Measurements from ENCODE around the gene NCR3LG1. TPM values are rescaled to one million over a fixed set of nuclear protein-coding genes. Genes with fewer than 3 reads are reported as not detected.

The NCR3LG1 gene
- total RNA-seq, 2 experiments from 2014 or later: 7.7 to 23.0 TPM

DNA sequence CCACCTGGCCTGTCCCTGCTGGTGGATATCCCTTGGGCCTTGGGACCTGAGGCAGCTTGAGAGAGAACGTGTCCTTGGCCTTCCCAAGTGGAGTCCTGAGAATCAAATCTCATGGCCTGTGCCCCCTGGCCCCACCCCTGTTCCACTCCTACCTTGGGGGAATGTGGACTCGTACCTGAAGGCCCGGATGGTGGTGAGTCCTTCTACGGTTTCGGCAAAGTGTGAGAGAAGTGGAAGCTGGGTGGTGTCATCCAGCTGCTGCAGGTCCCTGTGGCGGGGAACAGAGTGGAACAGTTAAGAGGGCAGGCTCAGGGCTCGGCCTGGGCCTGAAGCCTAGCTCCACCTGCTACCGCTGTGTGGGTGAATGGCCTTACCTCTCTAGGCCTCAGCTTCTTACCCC is 50.9 kb downstream of the NCR3LG1 start:
- ChIA-PET CTCF (ENCODE audit: unreplicated experiment) (interaction anchor here (1.0 kb wide), 1 partner anchor 11 kb away, joined by 3 read pairs; no protein-coding TSS in a partner anchor), POLR2A (no interaction called here)
- no peak for DNase-seq (ENCODE audit: low spot score)
- H3K9me3 ChIP-seq (ENCODE audit: low read length): no peaks in the 10 kb centered on the region
- no peak overlapping the region for H3K4me2 ChIP-seq (ENCODE audit: low read length)
- H3K4me3 ChIP-seq (ENCODE audit: low read depth, low read length, poor library complexity, severe bottlenecking): no peak overlapping the region
- no peak overlapping the region for H3K27ac ChIP-seq (ENCODE audit: low read depth, low read length, poor library complexity, severe bottlenecking)
- no peaks in the 10 kb centered on the region for H3K9me2 ChIP-seq (ENCODE audit: insufficient read depth, low read length)
- no TSS peak for BruUV-seq (replicated peaks)
- TF ChIP-seq, protein P1, sequence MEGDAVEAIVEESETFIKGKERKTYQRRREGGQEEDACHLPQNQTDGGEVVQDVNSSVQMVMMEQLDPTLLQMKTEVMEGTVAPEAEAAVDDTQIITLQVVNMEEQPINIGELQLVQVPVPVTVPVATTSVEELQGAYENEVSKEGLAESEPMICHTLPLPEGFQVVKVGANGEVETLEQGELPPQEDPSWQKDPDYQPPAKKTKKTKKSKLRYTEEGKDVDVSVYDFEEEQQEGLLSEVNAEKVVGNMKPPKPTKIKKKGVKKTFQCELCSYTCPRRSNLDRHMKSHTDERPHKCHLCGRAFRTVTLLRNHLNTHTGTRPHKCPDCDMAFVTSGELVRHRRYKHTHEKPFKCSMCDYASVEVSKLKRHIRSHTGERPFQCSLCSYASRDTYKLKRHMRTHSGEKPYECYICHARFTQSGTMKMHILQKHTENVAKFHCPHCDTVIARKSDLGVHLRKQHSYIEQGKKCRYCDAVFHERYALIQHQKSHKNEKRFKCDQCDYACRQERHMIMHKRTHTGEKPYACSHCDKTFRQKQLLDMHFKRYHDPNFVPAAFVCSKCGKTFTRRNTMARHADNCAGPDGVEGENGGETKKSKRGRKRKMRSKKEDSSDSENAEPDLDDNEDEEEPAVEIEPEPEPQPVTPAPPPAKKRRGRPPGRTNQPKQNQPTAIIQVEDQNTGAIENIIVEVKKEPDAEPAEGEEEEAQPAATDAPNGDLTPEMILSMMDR (conservative IDR thresholded peaks at IDR 0.05; ENCODE audit: low read length): no peak
- no peak for TF ChIP-seq EZH2phosphoT487 (IDR thresholded peaks at IDR 0.05; ENCODE audit: borderline replicate concordance, low read depth, low read length)
- H3K4me1 ChIP-seq (ENCODE audit: insufficient read depth, low read length, poor library complexity, severe bottlenecking): peaks cover 37% of the 10 kb centered on the region
- H3K79me2 ChIP-seq (ENCODE audit: insufficient read depth, low read depth, low read length): no peaks in the 10 kb centered on the region
- intact Hi-C loops (cut with micrococcal nuclease; ENCODE audit: unreplicated experiment): no loop called here
- H4K20me1 ChIP-seq (ENCODE audit: insufficient read depth, low read length): no peaks in the 10 kb centered on the region
- H2AFZ ChIP-seq (ENCODE audit: low read length): no peak overlapping the region
- H3K36me3 ChIP-seq (ENCODE audit: insufficient read depth, low read length): no peaks in the 10 kb centered on the region

DNA sequence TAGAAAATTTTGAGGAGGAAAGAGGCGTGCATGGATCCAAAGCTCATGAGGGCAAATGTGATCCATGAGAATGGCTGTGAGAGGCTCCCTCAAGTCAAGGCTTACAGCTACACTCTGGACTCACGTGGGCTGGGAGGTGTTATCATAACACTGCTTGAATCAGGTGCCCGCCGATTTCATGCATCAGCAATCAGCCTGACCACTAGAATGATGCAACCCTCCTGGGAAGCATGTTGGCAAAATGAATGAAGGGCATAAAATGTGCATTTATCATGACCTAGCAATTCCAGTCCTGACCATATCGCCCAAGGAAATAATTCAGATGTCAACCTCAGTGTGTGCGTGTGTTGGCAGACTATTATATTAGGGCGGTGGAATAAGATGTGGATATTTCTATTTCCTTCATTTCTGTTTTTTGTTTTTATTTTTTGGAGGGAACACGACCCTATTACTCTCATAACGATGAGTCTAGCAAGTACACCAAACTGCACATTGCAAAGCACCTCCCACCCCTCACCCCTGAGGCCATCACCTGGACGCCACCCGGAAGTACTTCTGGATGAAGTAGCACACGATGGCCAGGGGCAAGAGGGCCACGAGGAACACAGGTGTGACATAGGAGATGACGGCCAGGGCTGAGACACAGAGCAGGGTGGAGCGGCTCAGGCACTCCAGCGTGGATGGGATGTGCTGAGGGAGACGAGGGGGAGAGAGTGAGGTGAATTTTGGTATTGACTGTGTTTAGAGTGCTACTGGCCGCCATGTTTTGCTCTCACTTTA is 52.6 kb downstream of the NCR3LG1 start:
- no TSS peak for BruUV-seq (replicated peaks)
- H3K4me1 ChIP-seq (ENCODE audit: insufficient read depth, low read length, poor library complexity, severe bottlenecking): peaks cover 37% of the 10 kb centered on the region
- no peaks in the 10 kb centered on the region for H3K36me3 ChIP-seq (ENCODE audit: insufficient read depth, low read length)
- no peaks in the 10 kb centered on the region for H3K9me2 ChIP-seq (ENCODE audit: insufficient read depth, low read length)
- H2AFZ ChIP-seq (ENCODE audit: low read length): no peak overlapping the region
- H3K4me2 ChIP-seq (ENCODE audit: low read length): no peak overlapping the region
- no peak for TF ChIP-seq EZH2phosphoT487 (IDR thresholded peaks at IDR 0.05; ENCODE audit: borderline replicate concordance, low read depth, low read length)
- TF ChIP-seq, protein P1 (conservative IDR thresholded peaks at IDR 0.05; ENCODE audit: low read length): no peak
- H3K4me3 ChIP-seq (ENCODE audit: low read depth, low read length, poor library complexity, severe bottlenecking): no peak overlapping the region
- POLR2A ChIA-PET: no interaction called here
- intact Hi-C loops (cut with micrococcal nuclease; ENCODE audit: unreplicated experiment): no loop called here
- no peaks in the 10 kb centered on the region for H3K9me3 ChIP-seq (ENCODE audit: low read length)
- H3K79me2 ChIP-seq (ENCODE audit: insufficient read depth, low read depth, low read length): no peaks in the 10 kb centered on the region
- peak; percentile 27 for DNase-seq (ENCODE audit: low spot score)
- no peaks in the 10 kb centered on the region for H4K20me1 ChIP-seq (ENCODE audit: insufficient read depth, low read length)
- CTCF ChIA-PET (ENCODE audit: unreplicated experiment): interaction anchor here (0.5 kb wide), 1 partner anchor 20 kb away, joined by 3 read pairs; no protein-coding TSS in a partner anchor
- H3K27ac ChIP-seq (ENCODE audit: low read depth, low read length, poor library complexity, severe bottlenecking): no peak overlapping the region
